Peyer's patch (tissue), 4 donors: ENCODE data around the gene DEFB110. TPM values are rescaled to one million over a fixed set of nuclear protein-coding genes. Genes with fewer than 3 reads are reported as not detected.
A peak's percentile ranks its signal among the peaks of the same experiment; 100 is the strongest.

Source experiments
- DNase-seq, 3 donors: peaks; one replicate each; pipeline ENCODE4 v3.0.0-alpha.2; 2017 to 2019
- H3K27ac ChIP-seq, 4 donors: fragments of 200-600 bp; sonication (generic); one replicate each; pipeline ENCODE4 v1.5.1; 2016 to 2019
- H3K27me3 ChIP-seq, 2 donors: fragments of 200-600 bp; sonication (generic); one replicate each; pipeline ENCODE4 v1.5.1; 2019
- H3K36me3 ChIP-seq, 3 donors: fragments of 200-600 bp; sonication (generic); one replicate each; pipeline ENCODE4 v1.5.1; 2016 to 2019
- H3K4me1 ChIP-seq, 4 donors: fragments of 200-600 bp; sonication (generic); one replicate each; pipeline ENCODE4 v1.5.1; 2016 to 2019
- H3K4me3 ChIP-seq, 4 donors: fragments of 200-600 bp; sonication (generic); 1 replicate in 3 of 4; 2 replicates in 1 of 4; pipeline ENCODE4 v1.5.1; 2016 to 2019; ENCODE audit warnings: mild to moderate bottlenecking in 1 of 4
- H3K9me3 ChIP-seq, 4 donors: fragments of 200-600 bp; sonication (generic); one replicate each; pipeline ENCODE4 v1.5.1; 2016 to 2019; ENCODE audit warnings: mild to moderate bottlenecking in 1 of 4
- CTCF ChIP-seq, 6 experiments: fragments of 450-650 bp in 4 of 6; fragments of 200-600 bp in 2 of 6; sonication (generic) in 1 of 6; IDR thresholded peaks; one replicate each; pipeline ENCODE4 v1.5.1; 2017 to 2019; ENCODE audit warnings: antibody characterized with exemption in 6 of 6, mild to moderate bottlenecking in 3 of 6, moderate library complexity in 1 of 6
- POLR2A ChIP-seq, 2 donors: fragments of 450-650 bp; IDR thresholded peaks; one replicate each; pipeline ENCODE4 v1.5.1; 2017; ENCODE audit warnings: antibody characterized with exemption in 2 of 2, mild to moderate bottlenecking in 2 of 2, moderate library complexity in 2 of 2
- total RNA-seq, 4 donors: library from RNA; depleted of rRNA; stranded (reverse); fragments of >200 nt; gene quantifications; one replicate each; pipeline ENCODE4 v1.1.0, GENCODE V29; 2016

DEFB110 gene
- total RNA-seq, 4 donors from 2014 or later: not detected

GRCh38 chr6:49995278-49995677 is 26.5 kb downstream of the DEFB110 start:
- Histone ChIP-seq H3K27me3 (no peaks in the 10 kb centered on the region), H3K4me1 (no peaks in the 10 kb centered on the region), H3K9me3 (no peaks in the 10 kb centered on the region), H3K27ac (no peak overlapping the region), H3K4me3 (no peak overlapping the region), H3K36me3 (no peaks in the 10 kb centered on the region)
- no peak for DNase-seq
- TF ChIP-seq CTCF (IDR thresholded peaks at IDR 0.05): no peak
- no peak for TF ChIP-seq POLR2A (IDR thresholded peaks at IDR 0.05)

- no peak for TF ChIP-seq POLR2A (IDR thresholded peaks at IDR 0.05)
- no peak for TF ChIP-seq CTCF (IDR thresholded peaks at IDR 0.05)
- H3K27ac ChIP-seq: no peak overlapping the region
- peak in 1 of 3 donors; percentile 7 for DNase-seq
- no peaks in the 10 kb centered on the region for H3K4me1 ChIP-seq
- no peak overlapping the region for H3K4me3 ChIP-seq
- H3K27me3 ChIP-seq: no peaks in the 10 kb centered on the region
- H3K9me3 ChIP-seq: no peaks in the 10 kb centered on the region
- no peaks in the 10 kb centered on the region for H3K36me3 ChIP-seq
These were observed 32.9 kb downstream of the DEFB110 start for GRCh38 chr6:49988900-49989299.

GRCh38 chr6:49987749-49988148 is 34.0 kb downstream of the DEFB110 start:
- no peaks in the 10 kb centered on the region for H3K4me1 ChIP-seq
- no peak overlapping the region for H3K27ac ChIP-seq
- H3K9me3 ChIP-seq: no peaks in the 10 kb centered on the region
- no peaks in the 10 kb centered on the region for H3K27me3 ChIP-seq
- no peaks in the 10 kb centered on the region for H3K36me3 ChIP-seq
- TF ChIP-seq CTCF (IDR thresholded peaks at IDR 0.05) (no peak), POLR2A (IDR thresholded peaks at IDR 0.05) (no peak)
- H3K4me3 ChIP-seq: no peak overlapping the region
- no peak for DNase-seq

- no peaks in the 10 kb centered on the region for H3K27me3 ChIP-seq
- no peak for DNase-seq
- H3K9me3 ChIP-seq: no peaks in the 10 kb centered on the region
- H3K4me1 ChIP-seq: no peaks in the 10 kb centered on the region
- no peak for TF ChIP-seq CTCF (IDR thresholded peaks at IDR 0.05)
- no peak for TF ChIP-seq POLR2A (IDR thresholded peaks at IDR 0.05)
- H3K27ac ChIP-seq: no peak overlapping the region
- H3K36me3 ChIP-seq: no peaks in the 10 kb centered on the region
- H3K4me3 ChIP-seq: no peak overlapping the region
These were observed 35.2 kb downstream of the DEFB110 start for GRCh38 chr6:49986551-49986950.

GRCh38 chr6:49982046-49982445 is 39.7 kb downstream of the DEFB110 start:
- no peak for DNase-seq
- TF ChIP-seq CTCF (IDR thresholded peaks at IDR 0.05): no peak
- TF ChIP-seq POLR2A (IDR thresholded peaks at IDR 0.05): no peak
- Histone ChIP-seq H3K27me3 (no peaks in the 10 kb centered on the region), H3K9me3 (no peaks in the 10 kb centered on the region), H3K4me3 (no peak overlapping the region), H3K27ac (no peak overlapping the region), H3K4me1 (no peaks in the 10 kb centered on the region), H3K36me3 (no peaks in the 10 kb centered on the region)

- H3K4me1 ChIP-seq: no peaks in the 10 kb centered on the region
- H3K9me3 ChIP-seq: no peaks in the 10 kb centered on the region
- DNase-seq: no peak
- no peak overlapping the region for H3K4me3 ChIP-seq
- no peaks in the 10 kb centered on the region for H3K36me3 ChIP-seq
- H3K27ac ChIP-seq: no peak overlapping the region
- no peak for TF ChIP-seq CTCF (IDR thresholded peaks at IDR 0.05)
- TF ChIP-seq POLR2A (IDR thresholded peaks at IDR 0.05): no peak
- no peaks in the 10 kb centered on the region for H3K27me3 ChIP-seq
These were observed 40.9 kb downstream of the DEFB110 start for GRCh38 chr6:49980898-49981297.
